ENCODE data around the gene OR52B6.
A peak's percentile ranks its signal among the peaks of the same experiment; 100 is the strongest.
"Not testable (repeated sequence)": the region's sequence is repeated elsewhere in the genome, so short reads cannot be mapped to it uniquely, and the experiment has no call there.

OR52B6 gene

DNA sequence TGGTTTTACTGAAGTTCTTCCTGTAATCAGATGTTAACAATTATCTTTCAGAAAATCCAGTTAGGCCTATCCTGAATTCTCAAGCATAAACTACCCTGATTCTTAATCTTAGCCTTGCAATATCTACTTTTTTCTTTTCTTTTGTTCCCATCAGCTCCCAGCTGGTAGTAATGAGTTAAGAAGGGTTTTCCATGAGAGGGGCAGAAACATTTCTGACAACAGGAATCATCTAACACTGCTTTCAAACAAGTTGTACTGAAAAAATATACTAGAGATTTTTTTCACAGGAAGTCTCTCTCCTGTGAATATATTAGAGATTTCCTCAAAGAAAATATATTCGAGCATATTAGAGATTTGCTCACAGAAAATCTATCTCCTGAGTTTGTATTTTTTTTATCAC, 12.5 kb downstream of the OR52B6 start:
- no peak for TF ChIP-seq CTCF (IDR thresholded peaks at IDR 0.05; ENCODE audit: insufficient read depth, missing control alignments)
- no peak for DNase-seq (ENCODE audit: insufficient read length, low spot score)
- FAIRE-seq = no peak

- FAIRE-seq (no peak), DNase-seq (ENCODE audit: insufficient read length, low spot score) (no peak)
- TF ChIP-seq CTCF (IDR thresholded peaks at IDR 0.05; ENCODE audit: insufficient read depth, missing control alignments) = no peak
Measured at GRCh38 chr11:5596607-5597201, 16.0 kb downstream of the OR52B6 start, which contains the start of gene TRIM6. Gene TRIM6, plus strand, starts transcription at chr11:5596637. Its CDS starts 261 bp downstream, at chr11:5596898.

- no peak for TF ChIP-seq CTCF (IDR thresholded peaks at IDR 0.05; ENCODE audit: insufficient read depth, missing control alignments)
- FAIRE-seq (no peak), DNase-seq (ENCODE audit: insufficient read length, low spot score) (no peak)
Measured at GRCh38 chr11:5597953-5598352, 17.3 kb downstream of the OR52B6 start.

DNA sequence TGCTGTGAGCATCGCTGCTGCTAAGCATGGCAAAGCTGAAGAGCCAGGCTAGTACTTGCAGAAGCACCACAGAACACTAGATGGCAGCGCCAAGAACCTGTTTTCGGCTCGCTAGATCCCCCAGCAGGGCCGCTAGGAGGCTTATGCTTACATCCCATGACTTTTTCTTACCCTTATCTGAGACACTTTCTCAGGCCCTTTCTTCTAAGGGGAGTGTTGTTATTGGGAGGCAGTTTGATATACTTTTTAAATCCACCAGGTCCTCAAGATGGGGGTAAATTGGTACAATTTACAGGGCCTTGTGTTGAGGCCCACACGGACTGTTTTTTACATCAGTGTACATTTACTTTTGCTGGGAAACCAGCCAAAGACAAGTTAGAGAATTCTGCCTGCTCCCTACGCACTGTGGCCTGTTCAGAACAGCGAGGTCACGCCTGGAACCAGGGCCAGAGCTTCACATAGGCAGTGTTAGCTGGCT, 19.7 kb downstream of the OR52B6 start:
- TF ChIP-seq CTCF (IDR thresholded peaks at IDR 0.05; ENCODE audit: insufficient read depth, missing control alignments) = peak; percentile 41
- FAIRE-seq (no peak), DNase-seq (ENCODE audit: insufficient read length, low spot score) (no peak)

DNA sequence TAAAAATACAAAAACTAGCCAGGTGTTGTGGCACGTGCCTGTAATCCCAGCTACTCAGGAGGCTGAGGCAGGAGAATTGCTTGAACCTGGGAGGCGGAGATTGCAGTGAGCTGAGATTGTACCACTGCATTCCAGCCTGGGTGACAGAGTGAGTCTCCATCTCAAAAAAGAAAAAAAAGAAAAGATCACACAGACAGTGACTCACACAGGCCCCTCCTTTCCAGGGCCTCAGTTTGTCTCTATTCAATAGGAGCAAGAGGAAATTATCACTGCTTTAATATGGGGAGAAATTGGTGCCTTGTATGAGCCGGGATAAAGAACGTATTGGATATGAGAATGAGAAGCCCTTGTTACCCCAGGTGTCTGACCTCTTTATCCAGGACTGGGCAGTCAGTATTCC, 22.1 kb downstream of the OR52B6 start:
- DNase-seq (ENCODE audit: insufficient read length, low spot score); FAIRE-seq: not testable (repeated sequence)

DNA sequence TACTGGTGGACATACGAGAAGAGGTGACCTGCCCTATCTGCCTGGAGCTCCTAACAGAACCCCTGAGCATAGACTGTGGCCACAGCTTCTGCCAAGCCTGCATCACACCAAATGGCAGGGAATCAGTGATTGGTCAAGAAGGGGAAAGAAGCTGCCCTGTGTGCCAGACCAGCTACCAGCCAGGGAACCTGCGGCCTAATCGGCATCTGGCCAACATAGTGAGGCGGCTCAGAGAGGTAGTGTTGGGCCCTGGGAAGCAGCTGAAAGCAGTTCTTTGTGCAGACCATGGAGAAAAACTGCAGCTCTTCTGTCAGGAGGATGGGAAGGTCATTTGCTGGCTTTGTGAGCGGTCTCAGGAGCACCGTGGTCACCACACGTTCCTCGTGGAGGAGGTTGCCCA, 22.6 kb downstream of the OR52B6 start:
- no peak for TF ChIP-seq CTCF (IDR thresholded peaks at IDR 0.05; ENCODE audit: insufficient read depth, missing control alignments)
- DNase-seq (ENCODE audit: insufficient read length, low spot score) = no peak
- FAIRE-seq = no peak

- no peak for TF ChIP-seq CTCF (IDR thresholded peaks at IDR 0.05; ENCODE audit: insufficient read depth, missing control alignments)
- DNase-seq (ENCODE audit: insufficient read length, low spot score) (no peak), FAIRE-seq (no peak)
Measured at GRCh38 chr11:5604896-5605295, 24.2 kb downstream of the OR52B6 start.

- TF ChIP-seq CTCF (IDR thresholded peaks at IDR 0.05; ENCODE audit: insufficient read depth, missing control alignments) = no peak
- DNase-seq (ENCODE audit: insufficient read length, low spot score) (no peak), FAIRE-seq (no peak)
Measured at GRCh38 chr11:5605849-5606248, 25.2 kb downstream of the OR52B6 start.
